ENCODE results near the gene RBMX2. TPM values are rescaled to one million over a fixed set of nuclear protein-coding genes. Genes with fewer than 3 reads are reported as not detected.
"Not testable (repeated sequence)": the region's sequence is repeated elsewhere in the genome, so short reads cannot be mapped to it uniquely, and the experiment has no call there.

RBMX2 gene
- total RNA-seq, 1 donor from 2014 or later, result 26.5 TPM

GRCh38 chrX:130426531-130426930 lies 24.7 kb downstream of the RBMX2 start:
- Mint-ChIP-seq H3K36me3 (ENCODE audit: low read depth) (no peaks in the 10 kb centered on the region), H3K4me3 (no peak overlapping the region), H3K27me3 (ENCODE audit: low read depth) (peaks cover 4% of the 10 kb centered on the region), H3K4me1 (no peaks in the 10 kb centered on the region), H3K27ac (ENCODE audit: unreplicated experiment) (no peak overlapping the region), H3K9me3 (peaks cover 8% of the 10 kb centered on the region)
- TF ChIP-seq, protein P1, sequence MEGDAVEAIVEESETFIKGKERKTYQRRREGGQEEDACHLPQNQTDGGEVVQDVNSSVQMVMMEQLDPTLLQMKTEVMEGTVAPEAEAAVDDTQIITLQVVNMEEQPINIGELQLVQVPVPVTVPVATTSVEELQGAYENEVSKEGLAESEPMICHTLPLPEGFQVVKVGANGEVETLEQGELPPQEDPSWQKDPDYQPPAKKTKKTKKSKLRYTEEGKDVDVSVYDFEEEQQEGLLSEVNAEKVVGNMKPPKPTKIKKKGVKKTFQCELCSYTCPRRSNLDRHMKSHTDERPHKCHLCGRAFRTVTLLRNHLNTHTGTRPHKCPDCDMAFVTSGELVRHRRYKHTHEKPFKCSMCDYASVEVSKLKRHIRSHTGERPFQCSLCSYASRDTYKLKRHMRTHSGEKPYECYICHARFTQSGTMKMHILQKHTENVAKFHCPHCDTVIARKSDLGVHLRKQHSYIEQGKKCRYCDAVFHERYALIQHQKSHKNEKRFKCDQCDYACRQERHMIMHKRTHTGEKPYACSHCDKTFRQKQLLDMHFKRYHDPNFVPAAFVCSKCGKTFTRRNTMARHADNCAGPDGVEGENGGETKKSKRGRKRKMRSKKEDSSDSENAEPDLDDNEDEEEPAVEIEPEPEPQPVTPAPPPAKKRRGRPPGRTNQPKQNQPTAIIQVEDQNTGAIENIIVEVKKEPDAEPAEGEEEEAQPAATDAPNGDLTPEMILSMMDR (conservative IDR thresholded peaks at IDR 0.05), result no peak
- DNase-seq (ENCODE audit: low read depth, low spot score), result no peak

- not testable (repeated sequence) for DNase-seq (ENCODE audit: low read depth, low spot score); H3K36me3 Mint-ChIP-seq (ENCODE audit: low read depth); H3K4me1 Mint-ChIP-seq; H3K27ac Mint-ChIP-seq (ENCODE audit: unreplicated experiment); H3K4me3 Mint-ChIP-seq; H3K27me3 Mint-ChIP-seq (ENCODE audit: low read depth)
- H3K9me3 Mint-ChIP-seq, result peaks cover 15% of the 10 kb centered on the region
Observed at GRCh38 chrX:130429236-130429635, 27.4 kb downstream of the RBMX2 start.

- no peak for DNase-seq (ENCODE audit: low read depth, low spot score)
- peaks cover 32% of the 10 kb centered on the region for H3K9me3 Mint-ChIP-seq
- H3K4me1 Mint-ChIP-seq, result no peaks in the 10 kb centered on the region
- peaks cover 6% of the 10 kb centered on the region for H3K27me3 Mint-ChIP-seq (ENCODE audit: low read depth)
- no peaks in the 10 kb centered on the region for H3K36me3 Mint-ChIP-seq (ENCODE audit: low read depth)
- H3K4me3 Mint-ChIP-seq, result no peak overlapping the region
- H3K27ac Mint-ChIP-seq (ENCODE audit: unreplicated experiment), result no peak overlapping the region
- TF ChIP-seq, protein P1 (conservative IDR thresholded peaks at IDR 0.05), result no peak
Observed at GRCh38 chrX:130435937-130436336, 34.1 kb downstream of the RBMX2 start.

GRCh38 chrX:130437996-130438395 lies 36.2 kb downstream of the RBMX2 start:
- not testable (repeated sequence) for H3K27me3 Mint-ChIP-seq (ENCODE audit: low read depth); DNase-seq (ENCODE audit: low read depth, low spot score); H3K4me1 Mint-ChIP-seq; H3K27ac Mint-ChIP-seq (ENCODE audit: unreplicated experiment); H3K4me3 Mint-ChIP-seq; H3K36me3 Mint-ChIP-seq (ENCODE audit: low read depth)
- peaks cover 27% of the 10 kb centered on the region for H3K9me3 Mint-ChIP-seq

- no peaks in the 10 kb centered on the region for H3K4me1 Mint-ChIP-seq
- H3K4me3 Mint-ChIP-seq, result no peak overlapping the region
- no peak for DNase-seq (ENCODE audit: low read depth, low spot score)
- H3K9me3 Mint-ChIP-seq, result peaks cover 6% of the 10 kb centered on the region
- H3K27me3 Mint-ChIP-seq (ENCODE audit: low read depth), result no peaks in the 10 kb centered on the region
- H3K36me3 Mint-ChIP-seq (ENCODE audit: low read depth), result no peaks in the 10 kb centered on the region
- H3K27ac Mint-ChIP-seq (ENCODE audit: unreplicated experiment), result no peak overlapping the region
- TF ChIP-seq, protein P1 (conservative IDR thresholded peaks at IDR 0.05), result no peak
Observed at GRCh38 chrX:130443875-130444274, 42.1 kb downstream of the RBMX2 start.

DNA sequence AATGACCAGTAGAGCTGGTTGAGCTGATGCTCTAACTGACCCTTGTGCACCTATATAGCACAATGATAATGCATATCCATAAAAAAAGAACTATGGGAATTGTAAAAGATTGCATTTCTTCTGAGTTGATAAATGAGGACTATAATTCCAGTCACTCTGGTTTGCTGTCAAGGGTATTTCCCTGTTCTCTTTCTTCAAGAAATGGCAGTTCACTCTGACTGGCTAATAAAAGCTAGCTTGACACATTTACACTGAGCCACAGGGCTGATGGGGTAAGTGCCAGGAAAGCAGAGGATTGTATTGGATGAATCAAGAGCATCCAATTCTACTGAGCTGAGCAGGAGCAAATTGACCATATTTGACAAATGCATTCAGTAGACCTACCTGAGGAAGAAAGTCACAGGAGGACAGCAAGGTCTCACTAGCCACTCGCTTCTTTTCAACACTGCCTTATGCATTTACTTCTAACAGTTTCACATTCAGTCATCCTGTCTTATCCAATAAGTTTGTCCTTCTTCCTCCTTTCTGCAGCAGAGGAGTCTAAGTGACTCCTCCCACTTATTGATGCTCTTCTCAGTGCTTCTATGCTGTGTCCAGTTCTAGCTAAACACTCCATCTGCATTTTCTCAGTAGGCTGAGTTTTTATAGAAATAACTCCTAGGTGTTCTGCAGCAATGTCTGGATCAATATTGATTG lies 43.0 kb downstream of the RBMX2 start:
- Mint-ChIP-seq H3K4me1 (no peaks in the 10 kb centered on the region), H3K9me3 (peaks cover 6% of the 10 kb centered on the region), H3K27me3 (ENCODE audit: low read depth) (no peaks in the 10 kb centered on the region), H3K27ac (ENCODE audit: unreplicated experiment) (no peak overlapping the region), H3K36me3 (ENCODE audit: low read depth) (no peaks in the 10 kb centered on the region), H3K4me3 (no peak overlapping the region)
- no peak for DNase-seq (ENCODE audit: low read depth, low spot score)
- TF ChIP-seq, protein P1 (conservative IDR thresholded peaks at IDR 0.05), result no peak

Data from neural crest cell (in vitro differentiated cells).